Adrenal gland (tissue), 5 donors: ENCODE data around the gene METTL26.

Source experiments
- POLR2A ChIP-seq, 2 donors: fragments of 450-650 bp; IDR thresholded peaks; one replicate each; pipeline ENCODE4 v1.6.1; 2017; ENCODE audit warnings: antibody characterized with exemption in 2 of 2, mild to moderate bottlenecking in 2 of 2, moderate library complexity in 1 of 2
- TF ChIP-seq, protein P1 (sequence below), 6 experiments: fragments of 450-650 bp in 4 of 6; fragments of 200-600 bp in 2 of 6; sonication (generic) in 1 of 6; IDR thresholded peaks; 1 replicate in 5 of 6; 2 replicates in 1 of 6; pipeline versions ENCODE4 v1.5.1 to v1.8.0; 2016 to 2021; ENCODE audit warnings: antibody characterized with exemption in 6 of 6, mild to moderate bottlenecking in 2 of 6, moderate library complexity in 1 of 6
- donor health status: DM: no; HTN: no; CAD: no.

DNA sequence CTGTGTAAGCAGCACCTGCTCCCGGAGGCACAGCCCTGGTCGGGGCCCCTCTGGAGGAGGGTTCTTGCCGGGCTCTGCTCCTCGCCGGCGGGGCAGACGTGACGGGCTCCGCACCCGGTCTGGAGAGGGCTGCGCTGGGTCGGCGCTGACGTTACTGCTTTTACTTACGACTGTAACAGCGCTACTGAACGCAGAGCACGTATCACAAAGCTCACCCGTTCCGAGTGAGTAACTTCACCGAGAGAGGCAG, 47.5 kb downstream of the METTL26 start:
- TF ChIP-seq, protein P1, sequence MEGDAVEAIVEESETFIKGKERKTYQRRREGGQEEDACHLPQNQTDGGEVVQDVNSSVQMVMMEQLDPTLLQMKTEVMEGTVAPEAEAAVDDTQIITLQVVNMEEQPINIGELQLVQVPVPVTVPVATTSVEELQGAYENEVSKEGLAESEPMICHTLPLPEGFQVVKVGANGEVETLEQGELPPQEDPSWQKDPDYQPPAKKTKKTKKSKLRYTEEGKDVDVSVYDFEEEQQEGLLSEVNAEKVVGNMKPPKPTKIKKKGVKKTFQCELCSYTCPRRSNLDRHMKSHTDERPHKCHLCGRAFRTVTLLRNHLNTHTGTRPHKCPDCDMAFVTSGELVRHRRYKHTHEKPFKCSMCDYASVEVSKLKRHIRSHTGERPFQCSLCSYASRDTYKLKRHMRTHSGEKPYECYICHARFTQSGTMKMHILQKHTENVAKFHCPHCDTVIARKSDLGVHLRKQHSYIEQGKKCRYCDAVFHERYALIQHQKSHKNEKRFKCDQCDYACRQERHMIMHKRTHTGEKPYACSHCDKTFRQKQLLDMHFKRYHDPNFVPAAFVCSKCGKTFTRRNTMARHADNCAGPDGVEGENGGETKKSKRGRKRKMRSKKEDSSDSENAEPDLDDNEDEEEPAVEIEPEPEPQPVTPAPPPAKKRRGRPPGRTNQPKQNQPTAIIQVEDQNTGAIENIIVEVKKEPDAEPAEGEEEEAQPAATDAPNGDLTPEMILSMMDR (IDR thresholded peaks at IDR 0.05), result no peak
- no peak for TF ChIP-seq POLR2A (IDR thresholded peaks at IDR 0.05)
